Measurements from ENCODE around the gene NRN1L.
"Not testable (repeated sequence)": the region's sequence is repeated elsewhere in the genome, so short reads cannot be mapped to it uniquely, and the experiment has no call there.

NRN1L gene

DNA sequence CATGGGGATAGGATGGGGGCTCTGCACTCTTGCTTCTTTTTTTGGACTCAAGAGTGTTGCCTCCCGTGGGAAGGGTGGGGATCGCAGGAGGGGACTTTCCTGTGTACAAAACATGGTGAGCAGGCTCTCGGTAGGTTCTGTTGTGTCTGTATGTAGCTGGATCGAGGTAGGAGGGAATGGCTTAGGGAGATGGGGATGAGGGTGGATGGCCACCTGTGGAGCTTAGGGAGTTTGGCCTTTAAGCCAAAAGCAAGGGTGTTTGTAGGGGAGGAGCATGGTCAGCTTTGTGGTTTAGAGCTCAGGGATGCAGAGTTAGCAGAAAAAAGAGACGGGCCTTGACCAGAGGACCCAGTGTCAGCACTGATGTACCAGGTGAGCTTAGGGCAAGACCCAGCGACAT lies 22.8 kb upstream of the NRN1L start:
- DNase-seq = no peak

DNA sequence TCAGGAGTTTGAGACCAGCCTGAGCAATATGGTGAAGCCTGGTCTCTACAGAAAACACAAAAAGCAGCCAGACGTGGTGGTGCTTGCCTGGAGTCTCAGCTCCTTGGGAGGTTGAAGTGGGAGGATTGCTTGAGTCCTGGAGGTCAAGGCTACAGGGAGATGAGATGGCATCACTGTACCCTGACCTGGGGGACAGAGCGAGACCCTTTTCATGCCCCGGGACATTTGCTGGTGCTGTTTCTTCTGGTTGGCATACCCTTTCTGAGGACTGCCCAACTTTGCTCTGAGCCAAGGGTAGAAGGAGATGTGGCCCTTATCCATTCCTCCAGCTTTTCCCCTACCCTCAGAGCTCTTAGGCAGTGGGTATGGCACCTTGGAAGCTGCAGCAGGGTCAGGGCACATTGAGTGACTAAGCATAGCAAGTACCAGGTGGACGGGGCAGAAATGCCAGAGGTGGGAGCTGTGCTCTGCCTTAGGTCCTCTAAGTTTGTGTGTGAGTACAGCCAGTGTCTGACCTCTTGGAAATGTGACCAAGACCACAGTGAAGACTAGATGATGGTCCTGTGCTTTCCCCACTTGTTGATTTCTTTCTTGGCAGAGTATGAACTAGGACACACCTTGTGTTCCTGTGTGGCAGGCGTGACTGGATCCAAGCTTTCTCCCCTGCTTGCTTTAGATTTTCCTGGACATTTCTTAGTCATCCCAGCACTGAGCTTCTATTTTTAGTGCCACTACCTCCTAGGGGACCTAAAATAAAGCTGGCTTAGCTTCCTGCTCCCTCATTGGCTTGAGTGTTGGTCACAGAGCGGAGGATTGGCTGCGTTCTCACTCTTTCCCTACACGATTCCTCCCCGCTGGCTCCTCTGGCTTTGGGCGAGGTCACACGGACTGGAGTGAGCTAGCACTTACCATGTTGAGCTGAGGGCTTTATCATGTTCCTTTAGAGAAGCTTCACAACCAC lies 21.8 kb upstream of the NRN1L start:
- no peak for DNase-seq

DNA sequence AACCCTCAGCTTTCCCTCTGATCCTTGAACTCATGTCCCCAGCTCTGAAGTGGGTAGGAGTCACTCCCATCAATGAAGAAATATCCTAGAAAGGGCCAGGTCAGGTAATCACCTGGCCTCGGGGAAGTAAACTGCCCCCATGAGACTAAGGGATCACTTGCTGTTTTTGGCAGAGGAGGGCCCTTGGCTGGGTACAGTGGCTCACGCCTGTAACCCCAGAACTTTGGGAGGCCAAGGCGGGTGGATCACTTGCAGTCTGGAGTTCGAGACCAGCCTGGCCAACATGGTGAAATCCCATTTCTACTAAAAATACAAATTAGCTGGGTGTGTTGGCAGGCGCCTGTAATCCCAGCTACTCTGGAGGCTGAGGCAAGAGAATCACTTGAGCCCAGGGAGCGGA lies 20.6 kb upstream of the NRN1L start:
- not testable (repeated sequence) for DNase-seq

DNA sequence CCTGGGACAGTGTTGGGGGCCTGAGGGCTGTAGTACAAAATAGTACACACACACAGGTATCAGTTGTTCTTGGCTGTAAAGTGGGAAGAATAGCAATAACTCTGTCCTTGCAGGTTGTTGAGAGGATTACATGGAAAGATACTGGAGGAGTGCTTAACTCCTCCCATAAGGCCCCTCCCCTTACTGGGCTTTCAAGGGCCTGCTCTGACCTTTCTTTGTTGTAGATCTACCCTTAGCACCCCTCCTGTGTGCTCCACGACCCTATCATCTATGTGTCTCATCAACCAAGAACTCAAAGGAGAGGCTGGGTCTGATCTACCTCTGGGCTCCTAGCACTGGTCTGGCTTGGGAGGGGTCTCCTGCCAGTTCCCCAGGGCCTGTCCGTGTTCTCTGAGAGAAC lies 20.1 kb upstream of the NRN1L start:
- DNase-seq = no peak

DNA sequence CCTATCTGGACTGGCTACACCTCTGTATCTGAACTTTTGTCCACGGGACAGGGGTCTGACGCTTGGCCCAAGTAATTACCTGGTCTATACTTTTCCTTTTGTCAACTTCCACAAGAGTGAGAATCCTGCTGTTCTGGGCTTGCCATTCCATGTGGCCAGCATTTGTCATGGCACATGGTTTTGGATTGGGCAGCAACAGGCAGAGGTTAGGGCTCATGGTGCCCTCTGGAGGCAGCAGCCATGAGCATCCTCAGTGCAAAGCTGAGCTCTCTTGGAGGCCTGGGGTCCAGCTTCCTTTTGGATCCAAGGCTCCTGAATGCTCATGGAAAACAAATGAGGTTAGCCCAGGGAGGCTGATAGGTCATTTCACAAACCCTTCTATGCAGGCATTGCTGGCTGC lies 19.4 kb upstream of the NRN1L start:
- DNase-seq = peak; percentile 11

DNA sequence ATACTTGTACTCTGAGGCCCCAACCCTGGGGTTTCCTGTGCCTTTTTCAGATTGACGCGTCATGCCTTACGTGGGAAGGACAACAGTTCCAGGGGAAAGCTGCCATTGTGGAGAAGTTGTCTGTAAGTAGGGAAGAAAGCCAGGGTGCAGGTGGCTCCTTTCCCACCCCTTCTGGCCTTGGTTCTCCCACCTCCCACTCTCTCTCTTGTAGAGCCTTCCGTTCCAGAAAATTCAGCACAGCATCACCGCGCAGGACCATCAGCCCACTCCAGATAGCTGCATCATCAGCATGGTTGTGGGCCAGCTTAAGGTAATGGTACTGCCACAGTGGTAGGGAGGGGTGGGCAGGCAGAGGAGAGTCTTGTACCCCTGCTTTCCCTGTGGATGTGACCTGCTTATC lies 16.4 kb upstream of the NRN1L start:
- DNase-seq = no peak

DNA sequence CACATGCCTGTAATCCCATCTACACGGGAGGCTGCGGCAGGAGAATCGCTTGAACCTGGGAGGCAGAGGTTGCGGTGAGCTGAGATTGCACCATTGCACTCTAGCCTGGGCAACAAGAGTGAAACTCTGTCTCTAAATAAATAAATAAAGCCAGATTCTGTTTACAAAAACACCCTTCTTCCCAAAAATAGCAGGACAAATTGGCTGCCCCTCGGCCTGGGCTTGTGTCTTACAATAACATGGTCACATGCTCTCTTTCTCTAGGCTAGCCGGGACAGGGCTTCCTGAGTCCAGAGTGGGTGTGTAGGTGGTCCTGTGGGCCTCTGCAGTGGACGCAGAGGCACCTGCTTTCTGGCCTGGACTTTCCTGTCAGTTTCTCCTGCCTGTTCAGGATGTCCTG lies 15.0 kb upstream of the NRN1L start:
- DNase-seq = no peak

DNA sequence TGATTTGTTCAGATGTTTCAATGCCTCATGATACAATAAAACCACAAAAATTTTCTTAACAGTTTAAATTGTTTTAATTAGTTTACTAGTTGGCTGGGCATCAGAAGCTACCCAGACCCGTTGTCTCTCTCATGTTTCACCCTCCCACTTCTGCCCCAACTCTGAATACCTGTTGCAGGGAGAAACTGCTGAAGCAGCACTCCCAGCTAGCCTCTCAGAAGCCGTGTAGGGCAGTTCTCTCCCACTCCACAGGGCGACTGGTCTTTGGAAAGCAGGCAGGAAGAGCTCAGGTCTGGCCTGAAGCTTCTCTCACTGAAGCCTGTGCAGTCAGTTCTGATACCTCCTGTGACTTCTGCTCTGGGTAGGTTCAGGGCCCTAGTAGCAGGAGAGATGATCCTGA lies 13.4 kb upstream of the NRN1L start:
- no peak for DNase-seq

DNA sequence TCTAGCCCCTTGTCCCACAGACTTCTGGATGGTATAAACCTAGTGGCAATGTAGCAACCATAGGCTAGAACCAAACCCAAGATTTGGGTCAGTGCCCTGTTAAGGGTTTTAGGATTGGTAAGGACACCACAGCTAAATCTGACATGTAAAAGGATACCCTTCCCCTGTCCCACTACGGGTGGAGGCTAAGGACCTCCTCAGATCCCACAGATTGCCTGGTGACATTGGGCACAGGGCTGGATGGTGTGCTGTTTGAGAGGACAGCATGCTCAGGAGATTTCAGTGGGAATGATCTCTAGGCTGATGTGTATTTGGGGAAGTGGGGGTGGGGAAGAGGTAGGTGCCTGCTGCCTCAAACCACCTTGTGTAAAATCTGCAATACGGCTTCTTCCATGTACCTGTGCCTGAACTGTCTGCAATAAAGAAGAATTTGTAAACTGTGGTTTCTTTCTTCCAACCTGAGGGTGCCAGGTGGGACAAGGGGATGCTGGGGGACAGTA lies 12.5 kb upstream of the NRN1L start:
- DNase-seq = no peak

DNA sequence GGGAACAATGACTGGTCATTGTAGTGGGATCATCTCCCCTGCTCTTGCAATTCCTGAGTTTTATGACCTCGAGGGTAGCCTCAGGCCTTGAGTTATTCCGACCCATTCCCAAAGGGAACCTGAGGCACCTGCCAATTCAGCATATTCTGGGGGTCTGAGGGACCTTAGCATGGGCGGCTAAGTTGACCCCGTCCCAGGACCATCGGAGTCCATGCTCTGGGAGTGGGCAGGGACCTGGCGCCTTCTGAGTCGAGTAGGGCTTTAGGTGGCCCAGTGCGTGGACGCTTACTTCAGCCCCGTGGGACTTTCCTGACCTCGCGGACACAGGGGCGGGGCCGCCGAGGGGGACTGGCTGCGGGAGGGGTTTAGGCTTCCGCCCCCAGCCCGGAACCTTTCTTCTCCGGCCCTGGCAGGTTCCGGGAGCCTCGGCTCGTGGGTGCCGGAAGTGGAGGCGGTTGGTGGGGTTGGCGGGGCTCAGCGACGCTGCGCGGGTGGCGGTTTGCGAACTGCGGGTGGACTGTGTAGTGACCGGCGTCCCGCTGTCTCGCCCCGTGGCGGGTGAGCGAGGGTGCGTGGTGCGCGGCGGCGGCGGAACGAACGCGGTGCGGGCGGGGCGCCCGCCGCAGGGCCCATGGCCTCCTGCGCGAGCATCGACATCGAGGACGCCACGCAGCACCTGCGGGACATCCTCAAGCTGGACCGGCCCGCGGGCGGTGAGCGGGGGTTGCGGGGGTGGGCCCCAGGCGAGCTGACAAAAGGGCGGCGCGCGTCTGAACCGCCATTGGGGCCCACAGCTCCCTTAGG lies 11.9 kb upstream of the NRN1L start, which contains the start of gene EDC4:
EDC4 (plus strand) TSS at position 422 of the 804 bp plus-strand sequence; CDS start at position 632, 210 bp downstream.
- peak; percentile 63 to 69 for DNase-seq

DNA sequence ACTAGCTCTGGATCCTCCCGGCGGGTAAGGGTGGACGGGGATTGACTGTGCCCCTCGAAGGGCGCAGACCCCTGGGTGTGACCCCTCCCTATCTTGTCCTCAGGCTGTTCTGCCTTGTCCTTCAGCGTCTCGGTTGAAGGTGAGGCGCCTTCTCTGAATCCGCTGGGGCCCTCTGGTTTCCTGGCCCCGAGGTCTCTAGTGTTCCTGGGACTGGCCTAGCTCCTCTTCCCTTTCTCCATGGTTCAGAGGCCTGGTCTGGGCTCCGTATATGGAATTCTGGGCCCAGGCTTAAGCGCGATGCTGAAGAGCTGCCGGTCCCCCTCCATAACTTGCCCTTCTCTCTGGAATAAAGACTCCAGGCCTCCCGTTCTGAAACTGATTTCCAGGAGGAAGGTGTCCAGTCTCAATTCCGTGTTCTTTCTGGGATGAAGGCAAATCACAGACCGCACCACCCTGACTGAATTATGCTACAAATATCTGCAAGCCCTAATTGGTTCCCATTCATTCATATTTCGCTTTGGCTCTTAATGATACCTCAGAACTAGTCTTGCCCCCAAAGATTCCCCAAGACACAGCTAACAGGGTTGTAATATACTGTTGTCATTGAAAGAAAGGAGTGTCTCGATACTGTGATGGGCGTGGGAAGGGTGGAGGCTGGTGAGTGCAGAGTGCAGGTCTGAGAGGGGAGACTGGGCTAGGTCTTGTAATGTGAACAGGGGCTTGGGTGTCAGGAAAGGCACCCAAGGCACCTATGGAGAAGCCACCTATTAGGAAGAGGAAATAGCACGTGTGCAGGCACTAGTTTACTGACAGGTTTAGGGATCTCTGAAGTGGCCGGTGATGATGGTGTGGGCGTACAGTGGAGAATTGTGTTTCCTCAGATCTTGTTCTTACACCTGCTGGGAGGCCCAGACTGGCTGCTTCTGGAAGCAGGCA lies 11.0 kb upstream of the NRN1L start:
- no peak for DNase-seq

DNA sequence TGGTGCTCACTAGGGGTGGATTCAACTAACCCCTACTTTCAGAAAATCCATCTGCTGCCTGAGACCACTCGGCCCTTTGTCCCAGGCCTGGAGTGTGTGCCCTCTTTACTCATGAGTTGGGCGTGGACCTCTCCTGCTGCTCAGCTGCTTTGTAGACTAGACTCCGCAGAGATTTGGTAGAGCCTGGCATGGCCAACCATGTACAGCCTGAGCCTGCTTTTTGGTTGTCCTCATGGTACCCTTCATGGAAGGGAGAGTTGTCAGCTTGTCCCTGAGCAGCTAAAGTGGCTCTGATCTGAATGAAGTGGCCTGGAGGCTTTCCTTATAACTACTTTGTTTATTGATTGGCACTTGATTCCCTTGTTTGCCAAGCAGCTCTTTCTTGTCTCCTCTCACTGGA lies 10.3 kb upstream of the NRN1L start:
- no peak for DNase-seq

DNA sequence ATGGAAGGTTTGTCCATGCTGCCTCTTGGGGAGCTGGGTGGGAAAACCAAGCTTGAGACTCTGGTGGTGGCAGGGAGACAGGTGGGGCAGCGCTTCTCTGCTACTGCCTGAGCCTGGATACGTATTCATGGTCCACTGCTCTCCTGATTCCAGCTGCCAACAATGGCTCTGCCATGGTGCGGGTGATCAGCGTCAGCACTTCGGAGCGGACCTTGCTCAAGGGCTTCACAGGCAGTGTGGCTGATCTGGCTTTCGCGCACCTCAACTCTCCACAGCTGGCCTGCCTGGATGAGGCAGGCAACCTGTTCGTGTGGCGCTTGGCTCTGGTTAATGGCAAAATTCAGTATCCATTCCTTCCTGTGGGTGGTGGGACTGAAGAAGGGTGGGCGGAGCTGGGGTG lies 7.6 kb upstream of the NRN1L start:
- DNase-seq = no peak

DNA sequence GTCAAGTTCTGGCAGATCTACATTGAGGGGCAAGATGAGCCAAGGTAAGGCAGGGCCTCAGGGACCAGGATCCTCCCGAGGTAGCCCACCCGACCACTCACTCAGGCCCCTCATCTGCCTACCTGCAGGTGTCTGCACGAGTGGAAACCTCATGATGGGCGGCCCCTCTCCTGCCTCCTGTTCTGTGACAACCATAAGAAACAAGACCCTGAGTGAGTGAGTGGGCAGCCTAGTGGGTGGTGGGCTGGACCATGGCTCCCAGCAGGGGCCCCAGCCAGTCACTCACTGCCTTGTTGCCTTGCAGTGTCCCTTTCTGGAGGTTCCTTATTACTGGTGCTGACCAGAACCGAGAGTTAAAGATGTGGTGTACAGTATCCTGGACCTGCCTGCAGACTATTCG lies 6.5 kb upstream of the NRN1L start:
- no peak for DNase-seq

DNA sequence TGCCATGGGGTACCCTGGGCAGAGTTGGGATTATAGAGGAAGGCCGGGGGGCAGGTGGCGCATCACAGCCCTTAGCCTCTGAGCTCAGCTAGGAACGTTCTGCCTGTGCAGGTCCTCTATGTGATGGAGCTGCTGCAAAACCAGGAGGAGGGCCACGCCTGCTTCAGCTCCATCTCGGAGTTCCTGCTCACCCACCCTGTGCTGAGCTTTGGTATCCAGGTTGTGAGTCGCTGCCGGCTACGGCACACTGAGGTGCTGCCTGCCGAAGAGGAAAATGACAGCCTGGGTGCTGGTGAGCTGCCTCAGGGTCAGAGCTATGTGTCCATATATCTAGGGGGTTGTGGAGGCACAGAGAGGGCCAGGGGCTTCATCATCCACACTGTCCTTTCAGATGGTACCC lies 5.8 kb upstream of the NRN1L start:
- no peak for DNase-seq

DNA sequence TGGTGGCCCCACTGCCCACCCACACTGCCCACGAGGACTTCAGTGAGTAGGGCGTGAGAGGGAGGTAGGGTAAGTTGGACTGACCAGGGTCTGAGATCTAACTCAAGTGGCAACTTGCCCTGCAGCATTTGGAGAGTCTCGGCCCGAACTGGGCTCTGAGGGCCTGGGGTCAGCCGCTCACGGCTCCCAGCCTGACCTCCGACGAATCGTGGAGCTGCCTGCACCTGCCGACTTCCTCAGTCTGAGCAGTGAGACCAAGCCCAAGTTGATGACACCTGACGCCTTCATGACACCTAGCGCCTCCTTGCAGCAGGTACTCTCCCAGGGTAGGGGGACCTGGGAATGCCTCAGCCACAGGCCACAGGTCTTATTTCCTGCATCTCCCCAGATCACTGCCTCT lies 5.2 kb upstream of the NRN1L start:
- no peak for DNase-seq

DNA sequence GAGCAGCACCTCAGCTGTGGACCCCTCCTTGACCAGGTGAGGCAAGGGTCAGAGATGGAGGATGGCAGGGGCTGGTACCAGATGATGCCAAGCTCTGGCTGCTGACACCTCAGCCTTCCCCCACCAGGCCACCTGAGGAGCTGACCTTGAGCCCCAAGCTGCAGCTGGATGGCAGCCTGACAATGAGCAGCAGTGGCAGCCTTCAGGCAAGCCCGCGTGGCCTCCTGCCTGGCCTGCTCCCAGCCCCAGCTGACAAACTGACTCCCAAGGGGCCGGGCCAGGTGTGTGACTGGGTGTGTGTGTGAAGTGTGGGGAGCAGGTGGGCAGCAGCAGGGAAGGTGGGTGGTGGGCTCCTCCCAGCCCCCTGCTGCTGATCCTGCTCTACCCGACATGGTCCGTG lies 4.7 kb upstream of the NRN1L start:
- DNase-seq = no peak

DNA sequence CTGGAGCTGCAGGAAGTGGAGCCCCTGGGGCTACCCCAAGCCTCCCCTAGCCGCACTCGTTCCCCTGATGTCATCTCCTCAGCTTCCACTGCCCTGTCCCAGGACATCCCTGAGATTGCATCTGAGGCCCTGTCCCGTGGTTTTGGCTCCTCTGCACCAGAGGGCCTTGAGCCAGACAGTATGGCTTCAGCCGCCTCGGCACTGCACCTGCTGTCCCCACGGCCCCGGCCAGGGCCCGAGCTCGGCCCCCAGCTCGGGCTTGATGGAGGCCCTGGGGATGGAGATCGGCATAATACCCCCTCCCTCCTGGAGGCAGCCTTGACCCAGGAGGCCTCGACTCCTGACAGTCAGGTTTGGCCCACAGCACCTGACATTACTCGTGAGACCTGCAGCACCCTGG lies 4.1 kb upstream of the NRN1L start:
- no peak for DNase-seq

DNA sequence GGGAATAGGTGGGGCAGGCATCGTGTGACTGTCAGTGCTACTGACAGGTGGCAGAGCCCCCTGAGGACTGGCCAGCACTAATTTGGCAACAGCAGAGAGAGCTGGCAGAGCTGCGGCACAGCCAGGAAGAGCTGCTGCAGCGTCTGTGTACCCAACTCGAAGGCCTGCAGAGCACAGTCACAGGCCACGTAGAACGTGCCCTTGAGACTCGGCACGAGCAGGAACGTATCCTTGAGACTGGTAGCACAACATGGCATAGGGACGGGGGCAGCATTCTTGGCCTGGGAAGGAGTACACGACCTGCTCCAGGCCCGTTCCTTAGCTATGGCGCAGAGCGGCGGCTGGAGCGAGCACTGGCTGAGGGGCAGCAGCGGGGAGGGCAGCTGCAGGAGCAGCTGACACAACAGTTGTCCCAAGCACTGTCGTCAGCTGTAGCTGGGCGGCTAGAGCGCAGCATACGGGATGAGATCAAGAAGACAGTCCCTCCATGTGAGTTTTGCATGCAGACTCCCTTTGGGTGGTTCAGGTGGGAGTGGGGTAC lies 3.0 kb upstream of the NRN1L start:
- peak; percentile 83 to 84 for DNase-seq

DNA sequence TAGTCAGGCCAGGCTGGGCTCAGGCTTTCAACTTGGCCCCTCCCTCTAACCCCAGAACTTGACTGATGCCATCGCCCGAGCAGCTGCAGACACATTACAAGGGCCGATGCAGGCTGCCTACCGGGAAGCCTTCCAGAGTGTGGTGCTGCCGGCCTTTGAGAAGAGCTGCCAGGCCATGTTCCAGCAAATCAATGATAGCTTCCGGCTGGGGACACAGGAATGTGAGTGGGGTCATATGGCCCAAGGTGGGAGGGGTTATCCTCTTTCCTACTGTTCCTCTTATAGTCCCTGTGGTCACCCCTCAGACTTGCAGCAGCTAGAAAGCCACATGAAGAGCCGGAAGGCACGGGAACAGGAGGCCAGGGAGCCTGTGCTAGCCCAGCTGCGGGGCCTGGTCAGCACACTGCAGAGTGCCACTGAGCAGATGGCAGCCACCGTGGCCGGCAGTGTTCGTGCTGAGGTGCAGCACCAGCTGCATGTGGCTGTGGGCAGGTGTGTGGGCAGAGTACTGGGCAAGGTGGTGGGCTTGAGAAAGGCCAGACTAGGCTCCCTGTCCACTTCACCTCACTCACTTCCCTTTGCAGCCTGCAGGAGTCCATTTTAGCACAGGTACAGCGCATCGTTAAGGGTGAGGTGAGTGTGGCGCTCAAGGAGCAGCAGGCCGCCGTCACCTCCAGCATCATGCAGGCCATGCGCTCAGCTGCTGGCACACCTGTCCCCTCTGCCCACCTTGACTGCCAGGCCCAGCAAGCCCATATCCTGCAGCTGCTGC lies 2.1 kb upstream of the NRN1L start:
- DNase-seq = peak; percentile 84 to 89

DNA sequence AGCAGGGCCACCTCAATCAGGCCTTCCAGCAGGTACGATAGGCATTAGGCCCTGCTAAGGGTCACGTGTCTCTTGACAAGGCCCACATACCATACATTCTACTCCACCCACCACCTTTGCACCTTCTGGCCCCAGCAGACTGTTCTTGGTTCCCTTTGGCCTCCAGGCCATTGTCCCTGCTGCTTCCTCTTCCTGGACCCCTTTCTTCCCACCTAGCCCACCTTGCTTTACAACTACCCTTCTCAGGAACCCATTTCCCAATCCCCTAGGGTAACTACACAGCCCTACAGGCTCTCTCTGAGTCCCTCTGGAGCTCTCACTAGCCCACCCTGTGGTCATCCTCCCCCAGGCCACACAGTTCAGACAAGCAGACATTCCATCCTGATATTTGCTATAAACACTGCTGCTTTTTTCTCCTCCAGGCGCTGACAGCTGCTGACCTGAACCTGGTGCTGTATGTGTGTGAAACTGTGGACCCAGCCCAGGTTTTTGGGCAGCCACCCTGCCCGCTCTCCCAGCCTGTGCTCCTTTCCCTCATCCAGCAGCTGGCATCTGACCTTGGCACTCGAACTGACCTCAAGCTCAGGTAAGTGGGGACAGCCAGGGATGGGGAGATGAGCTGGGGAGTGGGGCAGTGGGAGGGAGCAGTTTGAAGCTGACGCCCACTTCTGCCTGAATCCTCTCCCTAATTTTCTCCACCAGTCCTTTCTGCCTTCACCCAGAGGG lies 1.4 kb upstream of the NRN1L start:
- no peak for DNase-seq
